GM21390 (cell line): ENCODE data around the gene TNNT2.

Source experiments
- ATAC-seq: cut with Tn5 transposase; IDR thresholded peaks from one replicate; pipeline ENCODE4 v1.9.1; 2021; ENCODE audit not compliant: unreplicated experiment

Gene TNNT2

DNA sequence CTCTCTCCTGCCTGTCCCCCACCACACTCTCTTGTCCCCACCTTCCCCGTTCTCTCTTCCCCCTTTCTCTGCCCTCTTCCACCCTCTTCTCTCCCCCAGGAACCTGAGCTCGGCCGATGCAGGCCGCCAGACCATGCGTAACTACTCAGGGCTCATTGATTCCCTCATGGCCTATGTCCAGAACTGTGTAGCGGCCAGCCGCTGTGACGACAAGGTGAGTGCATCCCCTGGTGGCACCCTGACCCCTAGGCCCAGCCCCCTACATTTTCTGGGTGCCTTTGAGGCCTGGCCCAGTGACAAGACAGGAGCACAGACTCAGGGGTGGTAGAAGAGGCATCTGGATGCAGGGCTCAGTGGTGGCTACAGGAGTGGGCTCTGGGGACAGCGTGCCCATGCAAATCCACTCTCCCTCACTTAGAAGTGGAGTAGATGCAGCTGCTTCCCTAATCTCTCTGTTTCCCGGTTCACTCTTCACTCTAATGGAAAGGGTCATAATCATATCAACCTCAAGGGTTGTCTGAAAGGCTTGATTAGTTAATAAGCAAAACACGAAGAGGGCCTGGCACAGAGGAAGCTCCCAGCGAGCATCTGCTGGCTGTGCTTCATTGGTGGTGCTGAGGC is 57.2 kb downstream of the TNNT2 start:
- ATAC-seq, result no peak

DNA sequence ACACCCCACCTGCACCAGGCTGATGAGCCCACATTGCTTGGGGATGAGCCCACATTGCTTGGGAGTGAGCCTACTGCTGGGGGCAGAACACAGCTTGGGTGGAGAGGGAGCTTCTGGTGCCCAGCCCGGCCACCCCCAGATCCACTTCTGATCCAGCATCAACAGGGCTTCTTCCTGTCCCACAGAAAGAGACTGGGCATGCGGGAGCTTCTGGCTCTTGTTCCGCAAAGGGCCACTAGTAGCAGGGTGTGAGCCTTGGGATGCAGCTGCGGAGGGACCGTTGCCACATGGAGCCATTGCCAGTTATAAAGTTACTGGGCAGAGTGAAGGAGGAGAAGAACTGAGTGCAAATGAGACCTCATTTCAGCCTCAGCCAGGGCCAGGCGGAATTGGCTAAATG is 57.8 kb downstream of the TNNT2 start:
- ATAC-seq, result no peak

- ATAC-seq, result no peak
Observed at GRCh38 chr1:201318504-201319340, 58.8 kb downstream of the TNNT2 start.

DNA sequence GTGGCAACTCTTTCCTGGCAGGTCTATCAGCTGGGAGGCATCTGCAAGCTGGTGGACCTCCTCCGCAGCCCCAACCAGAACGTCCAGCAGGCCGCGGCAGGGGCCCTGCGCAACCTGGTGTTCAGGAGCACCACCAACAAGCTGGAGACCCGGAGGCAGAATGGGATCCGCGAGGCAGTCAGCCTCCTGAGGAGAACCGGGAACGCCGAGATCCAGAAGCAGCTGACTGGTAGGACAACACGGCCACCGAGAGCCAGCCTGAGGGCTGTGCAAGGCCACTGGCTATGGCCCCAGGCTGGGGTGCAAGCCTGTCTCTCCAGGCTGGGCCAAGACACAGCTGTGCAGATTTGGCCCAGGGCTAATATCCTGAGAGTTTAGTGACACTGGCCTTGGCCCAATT is 59.9 kb downstream of the TNNT2 start:
- ATAC-seq, result no peak

DNA sequence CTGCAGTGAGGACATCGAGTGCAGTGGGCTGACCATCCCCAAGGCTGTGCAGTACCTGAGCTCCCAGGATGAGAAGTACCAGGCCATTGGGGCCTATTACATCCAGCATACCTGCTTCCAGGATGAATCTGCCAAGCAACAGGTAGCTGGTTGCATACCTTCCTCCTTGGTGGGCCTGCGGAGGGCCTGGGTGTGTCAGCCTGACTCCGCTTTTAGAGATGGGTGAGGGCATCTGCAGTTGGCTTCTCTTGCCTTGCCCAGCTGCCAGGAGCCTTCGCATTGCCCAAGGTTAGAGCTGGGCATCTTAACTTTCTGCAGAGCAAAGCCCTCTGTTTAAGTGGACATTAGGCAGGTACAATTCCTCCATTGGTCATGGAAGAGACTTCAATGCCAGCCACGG is 60.9 kb downstream of the TNNT2 start:
- no peak for ATAC-seq

- ATAC-seq, result no peak
Observed at GRCh38 chr1:201313086-201313485, 64.4 kb downstream of the TNNT2 start.

DNA sequence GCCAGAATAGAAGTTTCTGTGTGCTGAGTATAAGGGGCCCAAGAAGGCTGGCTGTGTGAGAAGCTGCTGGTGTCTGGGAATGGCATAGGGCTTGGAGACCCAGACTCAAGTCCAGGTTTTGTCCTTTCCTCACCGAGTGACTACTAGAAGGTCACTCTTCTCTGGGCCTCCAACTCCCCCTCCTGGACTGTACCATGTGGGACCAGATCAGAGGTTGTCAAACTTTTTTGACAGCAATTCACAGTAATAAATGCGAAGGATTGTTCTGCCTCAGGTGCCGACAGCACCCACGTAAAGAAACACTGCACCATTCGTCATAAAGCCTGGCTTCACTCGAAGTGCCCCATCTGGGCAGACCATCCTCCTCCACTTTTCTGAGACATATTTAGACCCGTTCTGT is 65.2 kb downstream of the TNNT2 start:
- ATAC-seq, result no peak

DNA sequence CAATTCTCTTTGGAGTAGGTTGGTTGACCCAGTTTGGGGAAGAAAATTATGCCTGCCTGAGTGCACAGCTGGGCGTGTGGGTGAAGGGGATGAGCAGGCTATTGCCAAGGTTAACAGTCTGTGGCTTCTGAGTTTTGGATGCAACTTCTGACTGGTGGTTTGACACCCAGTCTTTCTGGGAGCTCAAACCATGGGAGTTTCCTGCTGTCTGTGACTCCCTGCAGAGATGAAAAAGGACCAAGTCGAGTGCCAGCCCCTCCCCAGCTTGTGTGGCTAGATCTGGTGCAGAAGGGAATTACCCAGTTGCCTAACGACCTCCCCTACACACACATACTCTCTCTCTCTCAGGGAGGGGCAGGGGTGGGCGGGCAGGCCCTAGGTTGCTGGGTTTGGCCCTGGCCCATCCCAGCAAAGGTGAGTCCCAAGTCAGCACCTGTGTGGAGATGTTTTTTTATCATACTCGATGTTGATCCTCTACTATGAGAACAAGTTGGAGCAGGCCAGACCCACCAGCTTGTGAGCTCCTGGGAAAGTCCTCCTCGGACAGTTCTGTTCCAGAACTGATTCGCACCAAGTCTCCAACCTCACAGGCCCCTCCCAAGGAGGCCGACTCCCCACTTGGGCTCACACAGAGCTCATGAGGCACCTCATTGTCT is 66.0 kb downstream of the TNNT2 start:
- no peak for ATAC-seq

- ATAC-seq, result no peak
Observed at GRCh38 chr1:201310986-201311355, 66.5 kb downstream of the TNNT2 start.

GRCh38 chr1:201310251-201310985 is 67.1 kb downstream of the TNNT2 start:
- ATAC-seq, result no peak

GRCh38 chr1:201309416-201309815 is 68.1 kb downstream of the TNNT2 start:
- ATAC-seq, result no peak
